HFFc6 (cell line): ENCODE measurements around the gene SWI5. TPM values are rescaled to one million over a fixed set of nuclear protein-coding genes. Genes with fewer than 3 reads are reported as not detected.
"Not testable (repeated sequence)": the region's sequence is repeated elsewhere in the genome, so short reads cannot be mapped to it uniquely, and the experiment has no call there.

Experiments
- DNase-seq: peaks from one replicate; pipeline ENCODE4 v3.0.0-alpha.2; 2018
- H3K27ac Mint-ChIP-seq: 2 replicates; pipeline ENCODE4 v1.8.0; 2020; ENCODE audit warnings: mild to moderate bottlenecking, mixed read lengths
- H3K27me3 Mint-ChIP-seq: 2 replicates; pipeline ENCODE4 v1.8.0; 2021; ENCODE audit warnings: mild to moderate bottlenecking, moderate library complexity, mixed read lengths; ENCODE audit not compliant: insufficient read depth
- H3K36me3 Mint-ChIP-seq: 2 replicates; pipeline ENCODE4 v1.8.0; 2021; ENCODE audit warnings: low read depth, mixed read lengths
- H3K4me1 Mint-ChIP-seq: 2 replicates; pipeline ENCODE4 v1.8.0; 2020; ENCODE audit warnings: low read depth, mixed read lengths
- H3K4me3 Mint-ChIP-seq: 2 replicates; pipeline ENCODE4 v1.8.0; 2020; ENCODE audit warnings: mild to moderate bottlenecking, moderate library complexity, mixed read lengths
- H3K9me3 Mint-ChIP-seq: 2 replicates; pipeline ENCODE4 v1.8.0; 2020; ENCODE audit warnings: mild to moderate bottlenecking, mixed read lengths
- CTCF ChIP-seq: fragments of 200-600 bp; sonication (generic); IDR thresholded peaks from 2 replicates; pipeline ENCODE4 v1.5.0; 2021; ENCODE audit warnings: antibody characterized with exemption, mild to moderate bottlenecking
- total RNA-seq, 6 experiments: library from RNA; stranded (reverse); fragmentation: NEBNext Ultra II Directional; extraction: Animal tissue kit (Norgen Biotek cat#: 25700); gene quantifications; 2 replicates in 1 of 6; 3 replicates in 5 of 6; pipeline ENCODE4 v1.2.3, GENCODE V29; 2021

SWI5 gene
- total RNA-seq, 6 experiments from 2014 or later = 40.7 to 46.7 (median 41.9) TPM

- Mint-ChIP-seq H3K27me3 (peaks cover 15% of the 10 kb centered on the region), H3K4me3 (peak overlapping the region; percentile 99), H3K27ac (peak overlapping the region; percentile 94), H3K4me1 (peaks cover 28% of the 10 kb centered on the region), H3K36me3 (peaks cover 28% of the 10 kb centered on the region), H3K9me3 (no peaks in the 10 kb centered on the region)
- peak; percentile 16 for DNase-seq
- no peak for TF ChIP-seq CTCF
These were observed 646 bp downstream of the SWI5 start for GRCh38 chr9:128276574-128277270.

- H3K27ac Mint-ChIP-seq, H3K9me3 Mint-ChIP-seq, H3K4me3 Mint-ChIP-seq, DNase-seq: not testable (repeated sequence)
- H3K36me3 Mint-ChIP-seq = peaks cover 22% of the 10 kb centered on the region
- peaks cover 14% of the 10 kb centered on the region for H3K27me3 Mint-ChIP-seq
- H3K4me1 Mint-ChIP-seq = peaks cover 20% of the 10 kb centered on the region
These were observed 3.3 kb downstream of the SWI5 start for GRCh38 chr9:128279088-128280073.

- no peak for DNase-seq
These were observed 4.1 kb downstream of the SWI5 start for GRCh38 chr9:128280084-128280622.

GRCh38 chr9:128282500-128282899 lies 6.4 kb downstream of the SWI5 start:
- no peak for TF ChIP-seq CTCF
- DNase-seq = no peak
- peaks cover 4% of the 10 kb centered on the region for H3K27me3 Mint-ChIP-seq
- H3K27ac Mint-ChIP-seq = peak overlapping the region; percentile 71; the same call in 1 of the 2 replicates
- no peak overlapping the region for H3K4me3 Mint-ChIP-seq
- H3K36me3 Mint-ChIP-seq = peaks cover 19% of the 10 kb centered on the region
- no peaks in the 10 kb centered on the region for H3K9me3 Mint-ChIP-seq
- H3K4me1 Mint-ChIP-seq = peaks cover 6% of the 10 kb centered on the region

More at GRCh38 chr9:128280084-128280622, 4.1 kb downstream of the SWI5 start:
- Mint-ChIP-seq H3K27ac (no peak overlapping the region), H3K4me3 (no peak overlapping the region), H3K27me3 (peaks cover 14% of the 10 kb centered on the region), H3K9me3 (no peaks in the 10 kb centered on the region), H3K4me1 (peaks cover 14% of the 10 kb centered on the region), H3K36me3 (peaks cover 15% of the 10 kb centered on the region)
- TF ChIP-seq CTCF = no peak

GRCh38 chr9:128285033-128285784 lies 9.1 kb downstream of the SWI5 start:
- peaks cover 2% of the 10 kb centered on the region for H3K27me3 Mint-ChIP-seq
- H3K27ac Mint-ChIP-seq = no peak overlapping the region
- no peak overlapping the region for H3K4me3 Mint-ChIP-seq
- no peak for DNase-seq
- H3K4me1 Mint-ChIP-seq = peaks cover 5% of the 10 kb centered on the region; the same call in 1 of the 2 replicates
- H3K36me3 Mint-ChIP-seq = peaks cover 20% of the 10 kb centered on the region
- no peaks in the 10 kb centered on the region for H3K9me3 Mint-ChIP-seq
- TF ChIP-seq CTCF = no peak
